Adrenal gland (tissue), 5 donors: ENCODE measurements around the gene DPYD.

ENCODE experiments used
- CTCF ChIP-seq, 6 experiments: fragments of 450-650 bp in 4 of 6; fragments of 200-600 bp in 2 of 6; sonication (generic) in 1 of 6; IDR thresholded peaks; 1 replicate in 5 of 6; 2 replicates in 1 of 6; pipeline versions ENCODE4 v1.5.1 to v1.8.0; 2016 to 2021; ENCODE audit warnings: antibody characterized with exemption in 6 of 6, mild to moderate bottlenecking in 2 of 6, moderate library complexity in 1 of 6
- POLR2A ChIP-seq, 2 donors: fragments of 450-650 bp; IDR thresholded peaks; one replicate each; pipeline ENCODE4 v1.6.1; 2017; ENCODE audit warnings: antibody characterized with exemption in 2 of 2, mild to moderate bottlenecking in 2 of 2, moderate library complexity in 1 of 2
- donor health status: DM: no; HTN: no; CAD: no.

GRCh38 chr1:97636941-97637340 is 283.9 kb downstream of the DPYD start:
- TF ChIP-seq CTCF (IDR thresholded peaks at IDR 0.05) = no peak
- TF ChIP-seq POLR2A (IDR thresholded peaks at IDR 0.05) = no peak
